ENCODE measurements around the gene TCF21.

DNA sequence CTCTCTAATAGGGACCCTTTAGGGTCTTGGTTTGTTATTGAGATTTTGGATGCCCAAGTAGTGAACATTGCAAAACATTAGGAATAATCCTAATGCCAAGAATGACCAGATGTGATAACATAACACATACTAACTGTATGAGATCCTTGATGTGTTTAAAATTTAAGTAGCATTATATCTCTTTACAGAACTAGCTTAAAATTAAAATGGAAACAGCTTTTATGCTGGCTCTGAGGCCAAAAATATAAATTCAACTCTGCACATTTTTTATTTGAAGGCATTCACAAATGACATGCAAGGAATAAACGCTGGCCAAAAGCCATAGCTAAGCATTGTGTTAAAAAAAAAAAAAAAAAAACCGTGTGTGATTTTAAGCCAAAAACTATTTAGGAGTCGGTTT, 47.7 kb upstream of the TCF21 start:
- TF ChIP-seq POLR2A (IDR thresholded peaks at IDR 0.05) (no peak), POLR2AphosphoS5 (IDR thresholded peaks at IDR 0.05) (no peak)
- TF ChIP-seq, protein P1, sequence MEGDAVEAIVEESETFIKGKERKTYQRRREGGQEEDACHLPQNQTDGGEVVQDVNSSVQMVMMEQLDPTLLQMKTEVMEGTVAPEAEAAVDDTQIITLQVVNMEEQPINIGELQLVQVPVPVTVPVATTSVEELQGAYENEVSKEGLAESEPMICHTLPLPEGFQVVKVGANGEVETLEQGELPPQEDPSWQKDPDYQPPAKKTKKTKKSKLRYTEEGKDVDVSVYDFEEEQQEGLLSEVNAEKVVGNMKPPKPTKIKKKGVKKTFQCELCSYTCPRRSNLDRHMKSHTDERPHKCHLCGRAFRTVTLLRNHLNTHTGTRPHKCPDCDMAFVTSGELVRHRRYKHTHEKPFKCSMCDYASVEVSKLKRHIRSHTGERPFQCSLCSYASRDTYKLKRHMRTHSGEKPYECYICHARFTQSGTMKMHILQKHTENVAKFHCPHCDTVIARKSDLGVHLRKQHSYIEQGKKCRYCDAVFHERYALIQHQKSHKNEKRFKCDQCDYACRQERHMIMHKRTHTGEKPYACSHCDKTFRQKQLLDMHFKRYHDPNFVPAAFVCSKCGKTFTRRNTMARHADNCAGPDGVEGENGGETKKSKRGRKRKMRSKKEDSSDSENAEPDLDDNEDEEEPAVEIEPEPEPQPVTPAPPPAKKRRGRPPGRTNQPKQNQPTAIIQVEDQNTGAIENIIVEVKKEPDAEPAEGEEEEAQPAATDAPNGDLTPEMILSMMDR (IDR thresholded peaks at IDR 0.05) = no peak
